Mammary microvascular endothelial cell (primary cell): Measurements from ENCODE around the gene ENDOU. TPM values are rescaled to one million over a fixed set of nuclear protein-coding genes. Genes with fewer than 3 reads are reported as not detected.

Experiments
- total RNA-seq: library from RNA; depleted of rRNA; stranded (reverse); fragments of >200 nt; gene quantifications from 2 replicates; pipeline ENCODE4 v1.2.3, GENCODE V29; 2015

Gene ENDOU, protein sequence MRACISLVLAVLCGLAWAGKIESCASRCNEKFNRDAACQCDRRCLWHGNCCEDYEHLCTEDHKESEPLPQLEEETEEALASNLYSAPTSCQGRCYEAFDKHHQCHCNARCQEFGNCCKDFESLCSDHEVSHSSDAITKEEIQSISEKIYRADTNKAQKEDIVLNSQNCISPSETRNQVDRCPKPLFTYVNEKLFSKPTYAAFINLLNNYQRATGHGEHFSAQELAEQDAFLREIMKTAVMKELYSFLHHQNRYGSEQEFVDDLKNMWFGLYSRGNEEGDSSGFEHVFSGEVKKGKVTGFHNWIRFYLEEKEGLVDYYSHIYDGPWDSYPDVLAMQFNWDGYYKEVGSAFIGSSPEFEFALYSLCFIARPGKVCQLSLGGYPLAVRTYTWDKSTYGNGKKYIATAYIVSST
- not detected in 2 replicates for total RNA-seq

GRCh38 chr12:47725091-47725772 is at the start of gene ENDOU:
Gene ENDOU, minus strand, starts transcription at chr12:47725490. Its CDS starts 77 bp downstream, at chr12:47725413.

DNA sequence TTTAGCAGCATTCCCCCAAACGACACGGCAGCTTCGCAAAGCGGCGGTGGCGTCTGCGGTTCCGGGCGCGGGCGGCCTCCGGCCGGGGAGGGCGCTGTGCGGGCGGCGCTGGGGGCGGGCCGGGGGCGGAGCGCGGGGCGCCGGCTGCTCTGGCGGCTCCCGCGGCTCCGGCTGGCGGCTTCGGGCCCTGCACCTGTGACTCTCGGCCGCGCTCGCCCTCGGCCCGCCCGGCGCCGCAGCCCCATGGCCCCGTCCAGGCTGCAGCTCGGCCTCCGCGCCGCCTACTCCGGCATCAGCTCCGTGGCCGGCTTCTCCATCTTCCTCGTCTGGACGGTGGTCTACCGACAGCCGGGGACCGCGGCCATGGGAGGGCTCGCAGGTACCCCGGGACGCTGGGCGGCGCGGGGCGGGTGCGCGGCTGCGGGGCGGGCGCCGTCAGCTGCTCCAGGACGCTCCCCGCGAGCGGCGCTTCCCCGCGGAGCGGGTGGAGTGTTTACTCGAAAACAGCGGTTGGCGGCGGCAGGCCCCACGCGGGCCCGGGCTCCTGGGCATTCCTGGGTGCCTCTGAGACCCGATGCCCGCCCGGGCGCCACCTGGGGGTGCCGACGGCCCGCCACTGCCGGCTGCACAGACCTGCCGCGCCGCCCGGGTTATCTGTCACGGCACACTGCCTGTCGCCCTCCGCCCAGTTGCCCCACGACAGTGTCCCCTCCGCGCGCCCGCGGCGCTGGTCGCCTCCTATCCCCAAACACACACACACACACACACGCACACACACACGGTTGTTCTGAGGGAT is 48.0 kb upstream of the ENDOU start, which contains the start of gene SLC48A1:
TSS of gene SLC48A1 (plus strand) at position 177 of the 796 bp plus-strand sequence. CDS start at position 244, 67 bp downstream.

GRCh38 chr12:47758834-47759690 is 33.8 kb upstream of the ENDOU start, which contains the start of gene RAPGEF3:
Gene RAPGEF3, minus strand, starts transcription at chr12:47758880. Its CDS starts 324 bp downstream, at chr12:47758556.

DNA sequence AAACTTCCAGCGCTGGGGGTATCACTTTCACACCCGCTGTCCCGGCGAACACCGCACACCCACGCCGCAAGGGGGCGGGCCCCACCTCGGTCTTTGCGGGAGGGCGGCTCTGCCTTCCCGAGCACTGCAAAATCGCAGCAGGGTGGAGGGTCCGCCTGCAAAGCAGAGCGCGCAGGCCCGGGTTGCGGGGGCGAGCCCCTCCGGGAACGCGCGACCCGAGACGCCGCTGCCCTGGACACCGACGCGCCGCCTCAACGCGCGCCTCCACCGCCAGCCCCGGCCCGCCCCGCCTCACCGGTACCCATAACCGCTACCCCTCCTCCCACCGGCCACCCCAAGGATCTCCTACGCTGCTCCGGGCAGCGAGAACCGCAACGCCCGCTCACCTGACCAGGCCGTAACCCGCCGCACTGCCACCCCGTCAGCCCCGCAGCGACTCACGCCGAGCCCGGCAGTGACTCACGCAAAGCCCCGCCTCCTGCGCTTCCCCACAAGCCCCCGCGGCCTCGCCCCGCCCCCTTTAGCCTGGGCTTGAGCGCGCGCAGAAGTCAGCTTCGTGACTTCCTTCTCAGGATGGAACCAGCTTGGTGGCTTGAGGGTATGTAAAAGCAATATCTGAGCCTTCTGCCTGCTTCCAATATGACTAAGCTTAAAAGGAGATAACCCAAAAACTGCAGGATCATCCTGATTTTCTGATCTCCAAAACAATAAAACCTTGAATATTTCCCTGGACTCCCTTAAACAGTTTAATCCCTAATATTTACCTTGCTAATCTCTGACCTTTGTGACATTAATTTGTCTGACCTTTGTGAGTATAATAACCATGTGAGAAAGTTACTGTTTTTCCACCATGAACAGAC is 19.5 kb downstream of the ENDOU start, which contains the start of gene RPAP3:
TSS of gene RPAP3 (minus strand) at position 465 of the 860 bp plus-strand sequence. CDS start 3,190 bp downstream, outside the sequence.

Other genes starting within 250 kb of the ENDOU start
- gene RPAP3, start 19.5 kb downstream of the ENDOU start, total RNA-seq = 14.9 and 18.0 TPM in 2 replicates
- gene RAPGEF3, start 33.4 kb upstream of the ENDOU start, total RNA-seq = 41.9 and 44.4 TPM in 2 replicates
- 23.0 and 23.1 TPM in 2 replicates for gene SLC48A1, start 47.7 kb upstream of the ENDOU start, total RNA-seq
- gene HDAC7, start 94.4 kb upstream of the ENDOU start, total RNA-seq = 80.1 and 81.8 TPM in 2 replicates
- gene VDR, start 179.5 kb upstream of the ENDOU start, total RNA-seq = 0.44 and 0.60 TPM in 2 replicates
- gene TMEM106C, start 238.1 kb upstream of the ENDOU start, total RNA-seq = 91.7 and 100.0 TPM in 2 replicates